Measurements from ENCODE around the gene ARHGAP23.
"Not testable (repeated sequence)": the region's sequence is repeated elsewhere in the genome, so short reads cannot be mapped to it uniquely, and the experiment has no call there.

GRCh38 chr17:38477951-38478350 lies 49.7 kb downstream of the ARHGAP23 start:
- not testable (repeated sequence) for TF ChIP-seq CTCF, POLR2A (IDR thresholded peaks at IDR 0.05)
